Hepatocyte (in vitro differentiated cells): Measurements from ENCODE around the gene LRRC40.

Source experiments
- CTCF ChIP-seq: fragments of 200-600 bp; sonication (generic); IDR thresholded peaks from 2 replicates; pipeline ENCODE4 v1.5.1; 2016; ENCODE audit warnings: antibody characterized with exemption, mild to moderate bottlenecking; ENCODE audit not compliant: poor library complexity
- EZH2phosphoT487 ChIP-seq: fragments of 200-600 bp; sonication (generic); IDR thresholded peaks from one replicate; pipeline ENCODE4 v1.6.1; 2018; ENCODE audit warnings: antibody characterized with exemption, mild to moderate bottlenecking, low read depth, moderate library complexity; ENCODE audit not compliant: unreplicated experiment, severe bottlenecking

GRCh38 chr1:70220015-70220414 lies 14.6 kb upstream of the LRRC40 start:
- no peak for TF ChIP-seq EZH2phosphoT487
- no peak for TF ChIP-seq CTCF
